ENCODE measurements around the gene IGF1R.

GRCh38 chr15:98760975-98761374 lies 112.6 kb downstream of the IGF1R start:
- TF ChIP-seq YY1 (IDR thresholded peaks at IDR 0.05; ENCODE audit: extremely low read depth, insufficient replicate concordance, low read depth, low read length) (no peak), CTCF (IDR thresholded peaks at IDR 0.05 in 2 of 3, conservative IDR thresholded peaks at IDR 0.05 in 1 of 3; ENCODE audit: borderline replicate concordance in 1 of 3, insufficient read depth in 1 of 3, low read depth in 2 of 3, low read length in 2 of 3) (no peak), REST (IDR thresholded peaks at IDR 0.05; ENCODE audit: low read depth) (no peak)
